Activated CD4-positive, alpha-beta T cell treated with anti-CD3 and anti-CD28 coated beads for 4 hours (primary cell): ENCODE results near the gene SECISBP2L.

Experiments
- DNase-seq, 2 donors: peaks; one replicate each; pipeline ENCODE4 v3.0.0-alpha.2; 2020

The SECISBP2L gene

GRCh38 chr15:49055630-49056029, 9.4 kb upstream of the SECISBP2L start:
- no peak for DNase-seq

GRCh38 chr15:49052662-49053061, 6.4 kb upstream of the SECISBP2L start:
- no peak for DNase-seq

GRCh38 chr15:49047456-49047855, 1.2 kb upstream of the SECISBP2L start:
- no peak for DNase-seq

- peak in 1 of 2 donors; percentile 2 for DNase-seq
Observed at GRCh38 chr15:49045751-49046219, 461 bp downstream of the SECISBP2L start.

- DNase-seq = no peak
Observed at GRCh38 chr15:49044766-49045606, 1.3 kb downstream of the SECISBP2L start.

- no peak for DNase-seq
Observed at GRCh38 chr15:49044002-49044401, 2.2 kb downstream of the SECISBP2L start.

- no peak for DNase-seq
Observed at GRCh38 chr15:49042165-49042564, 4.1 kb downstream of the SECISBP2L start.

GRCh38 chr15:49041426-49041825, 4.8 kb downstream of the SECISBP2L start:
- no peak for DNase-seq

- DNase-seq = no peak
Observed at GRCh38 chr15:49040151-49040550, 6.1 kb downstream of the SECISBP2L start.

GRCh38 chr15:49038382-49038781, 7.9 kb downstream of the SECISBP2L start:
- DNase-seq = no peak

- DNase-seq = no peak
Observed at GRCh38 chr15:49037546-49037940, 8.7 kb downstream of the SECISBP2L start.

GRCh38 chr15:49036650-49037545, 9.3 kb downstream of the SECISBP2L start:
- no peak for DNase-seq

- DNase-seq = no peak
Observed at GRCh38 chr15:49035825-49036224, 10.4 kb downstream of the SECISBP2L start.

- DNase-seq = no peak
Observed at GRCh38 chr15:49032601-49033145, 13.6 kb downstream of the SECISBP2L start.

GRCh38 chr15:49031804-49032203, 14.4 kb downstream of the SECISBP2L start:
- DNase-seq = no peak

GRCh38 chr15:49026700-49027099, 19.5 kb downstream of the SECISBP2L start:
- no peak for DNase-seq

GRCh38 chr15:49024840-49025239, 21.4 kb downstream of the SECISBP2L start:
- no peak for DNase-seq

GRCh38 chr15:49023354-49023753, 22.9 kb downstream of the SECISBP2L start:
- DNase-seq = no peak

GRCh38 chr15:49015896-49016295, 30.4 kb downstream of the SECISBP2L start:
- DNase-seq = no peak

- no peak for DNase-seq
Observed at GRCh38 chr15:48999314-48999713, 46.9 kb downstream of the SECISBP2L start.

GRCh38 chr15:48996276-48996675, 50.0 kb downstream of the SECISBP2L start:
- no peak for DNase-seq

GRCh38 chr15:48993380-48993779, 52.9 kb downstream of the SECISBP2L start:
- no peak for DNase-seq

GRCh38 chr15:48992545-48992944, 53.7 kb downstream of the SECISBP2L start:
- no peak for DNase-seq
